GM12878 (cell line): ENCODE measurements around the gene TIFAB. TPM values are rescaled to one million over a fixed set of nuclear protein-coding genes. Genes with fewer than 3 reads are reported as not detected.

ENCODE experiments used
- ATAC-seq: fragments of 200-7000 bp; cut with Tn5 transposase; 3 replicates; pipeline ENCODE4 v1.9.1; 2020; ENCODE audit warnings: mild to moderate bottlenecking, moderate library complexity
- BruUV-seq: library from RNA; stranded (reverse); fragments of 400-500 nt; replicated peaks from 2 replicates; lab custom pipeline; 2021; lab: Mats Ljungman, UMichigan
- CTCF ChIA-PET: fragments of 300-600 bp; sonication (Branson Sonifier 250); formaldehyde crosslinking; extraction: SDS; loops from one replicate; lab custom pipeline; 2021; ENCODE audit warnings: inconsistent platforms; lab: Yijun Ruan, JAX
- POLR2A ChIA-PET: fragments of 350-600 bp; formaldehyde crosslinking; extraction: SDS; loops from one replicate; lab custom pipeline; 2021; ENCODE audit warnings: inconsistent platforms; lab: Charles Lee
- RAD21 ChIA-PET: fragments of 300-600 bp; sonication (Branson Sonifier 250); formaldehyde crosslinking; loops from one replicate; lab custom pipeline; 2023; ENCODE audit warnings: antibody characterized with exemption; ENCODE audit not compliant: unreplicated experiment; lab: Charles Lee
- SMC1A ChIA-PET: fragments of 300-600 bp; sonication (Branson Sonifier 250); formaldehyde crosslinking; loops from one replicate; lab custom pipeline; 2023; ENCODE audit not compliant: unreplicated experiment, uncharacterized antibody; lab: Charles Lee
- DNase-seq: peaks from one replicate; pipeline ENCODE4 v3.0.0-alpha.2; 2011; ENCODE audit warnings: low read depth, low spot score
- FAIRE-seq: peaks from 3 replicates; lab custom pipeline; 2011; peaks lifted over from hg19 to GRCh38; lab: Jason Lieb, UNC
- H2AFZ ChIP-seq: 2 replicates; pipeline ENCODE4 v1.6.0; 2011; ENCODE audit warnings: low read depth, low read length, control low read depth; ENCODE audit not compliant: control insufficient read depth
- H3K27ac ChIP-seq: 2 replicates; pipeline ENCODE4 v1.5.1; 2011; ENCODE audit warnings: control low read depth; ENCODE audit not compliant: control insufficient read depth, insufficient read depth
- H3K27me3 ChIP-seq, 2 experiments: replicated peaks in 1 of 2; 2 replicates each; pipeline versions ENCODE4 v1.6.0 to v1.6.1; 2011; ENCODE audit warnings: low read length in 1 of 2; ENCODE audit not compliant: control insufficient read depth in 2 of 2, insufficient read depth in 2 of 2
- H3K36me3 ChIP-seq, 2 experiments: 2 replicates each; pipeline ENCODE4 v1.5.1; 2011; ENCODE audit warnings: low read length in 1 of 2; ENCODE audit not compliant: control insufficient read depth in 2 of 2, insufficient read depth in 2 of 2
- H3K4me1 ChIP-seq: 2 replicates; pipeline ENCODE4 v1.6.1; 2011; ENCODE audit warnings: mild to moderate bottlenecking, low read length, moderate library complexity, mixed read lengths; ENCODE audit not compliant: control insufficient read depth, insufficient read depth
- H3K4me2 ChIP-seq: 2 replicates; pipeline ENCODE4 v1.6.0; 2011; ENCODE audit warnings: control low read depth; ENCODE audit not compliant: control insufficient read depth, insufficient read depth
- H3K4me3 ChIP-seq: fragments of 200-600 bp; sonication (generic); 2 replicates; pipeline ENCODE4 v1.5.1; 2016
- H3K79me2 ChIP-seq: 2 replicates; pipeline ENCODE4 v1.6.0; 2011; ENCODE audit warnings: low read length; ENCODE audit not compliant: control insufficient read depth, insufficient read depth
- H3K9ac ChIP-seq: 2 replicates; pipeline ENCODE4 v1.8.0; 2011; ENCODE audit warnings: low read length, control low read depth, mixed read lengths; ENCODE audit not compliant: control insufficient read depth, insufficient read depth
- H3K9me3 ChIP-seq: replicated peaks from 3 replicates; pipeline ENCODE4 v1.5.1; 2011; ENCODE audit warnings: mild to moderate bottlenecking, low read length; ENCODE audit not compliant: control insufficient read depth, insufficient read depth
- H4K20me1 ChIP-seq: 2 replicates; pipeline ENCODE4 v1.6.0; 2011; ENCODE audit not compliant: control insufficient read depth, insufficient read depth
- CEBPB ChIP-seq, 2 experiments: fragments of 150-350 bp in 1 of 2; IDR thresholded peaks; 2 replicates each; pipeline ENCODE4 v1.6.1; 2012 to 2014; ENCODE audit warnings: low read depth in 2 of 2, low read length in 2 of 2, borderline replicate concordance in 1 of 2, inconsistent platforms in 1 of 2
- CREB1 ChIP-seq: IDR thresholded peaks from 2 replicates; pipeline ENCODE4 v1.6.1; 2012; ENCODE audit warnings: low read depth, mild to moderate bottlenecking, inconsistent platforms
- HDAC2 ChIP-seq: fragments of 200-600 bp; sonication (generic); IDR thresholded peaks from 2 replicates; pipeline ENCODE4 v1.6.1; 2017
- JUND ChIP-seq: IDR thresholded peaks from 2 replicates; pipeline ENCODE4 v1.6.1; 2012; ENCODE audit warnings: low read depth, mild to moderate bottlenecking, low read length, improper control_type of control experiment, moderate library complexity
- NFYA ChIP-seq: IDR thresholded peaks from 2 replicates; pipeline ENCODE4 v1.6.1; 2011; ENCODE audit warnings: low read depth, mild to moderate bottlenecking, low read length, improper control_type of control experiment, borderline replicate concordance
- RB1 ChIP-seq: fragments of 450-650 bp; formaldehyde crosslinking; IDR thresholded peaks from 2 replicates; pipeline ENCODE4 v1.6.1; 2017; ENCODE audit warnings: mild to moderate bottlenecking, borderline replicate concordance
- RCOR1 ChIP-seq: conservative IDR thresholded peaks from 2 replicates; pipeline ENCODE4 v1.6.1; 2012; ENCODE audit warnings: low read depth, low read length, improper control_type of control experiment
- SMAD5 ChIP-seq: IDR thresholded peaks from 2 replicates; pipeline ENCODE4 v1.6.1; 2016; ENCODE audit warnings: antibody characterized with exemption, low read depth
- TCF3 ChIP-seq: IDR thresholded peaks from 2 replicates; pipeline ENCODE4 v1.6.1; 2012; ENCODE audit warnings: low read depth, mild to moderate bottlenecking, low read length, borderline replicate concordance; ENCODE audit not compliant: insufficient read depth
- ZNF207 ChIP-seq: fragments of 450-650 bp; IDR thresholded peaks from 2 replicates; pipeline ENCODE4 v1.6.1; 2014; ENCODE audit warnings: antibody characterized with exemption, mild to moderate bottlenecking, borderline replicate concordance
- ZNF217 ChIP-seq: fragments of 450-650 bp; IDR thresholded peaks from 2 replicates; pipeline ENCODE4 v1.6.1; 2017; ENCODE audit warnings: antibody characterized with exemption, mild to moderate bottlenecking
- ZNF24 ChIP-seq: fragments of 450-650 bp; IDR thresholded peaks from 2 replicates; pipeline ENCODE4 v1.6.1; 2017; ENCODE audit warnings: antibody characterized with exemption, mild to moderate bottlenecking
- WGBS: methylation state at CpG from one replicate; pipeline ENCODE4 v1.1.6; 2016; ENCODE audit warnings: low lambda C conversion rate; ENCODE audit not compliant: insufficient replicate concordance, insufficient coverage; ENCODE audit errors: missing lambda C conversion rate; 5-methylcytosine and 5-hydroxymethylcytosine counted together
- in situ Hi-C: fragments of 300-500 bp; cut with MboI; formaldehyde crosslinking; loops from 9 replicates; pipeline ENCODE4 v1.14.3; 2018; ENCODE audit warnings: mixed read lengths
- intact Hi-C: fragments of 100-400 bp; cut with micrococcal nuclease; formaldehyde crosslinking; loops from one replicate; pipeline ENCODE4 v1.14.2; 2022; ENCODE audit not compliant: unreplicated experiment
- polyA plus RNA-seq, 11 experiments: library from polyadenylated mRNA; depleted of rRNA in 4 of 11; unstranded in 6 of 11; stranded (reverse) in 5 of 11; fragments of >200 nt; fragmentation: Nextera tagmentation in 4 of 11; fragmentation: Illumina TruSeq in 1 of 11; extraction: Ambion mirVana in 4 of 11; extraction: Trizol in 1 of 11; gene quantifications; 1 replicate in 1 of 11; 2 replicates in 10 of 11; pipeline versions ENCODE4 v1.2.1 to v1.2.3, GENCODE V29; 2011 to 2016; ENCODE audit warnings: inconsistent platforms in 2 of 11, missing spikeins in 2 of 11, low read depth in 1 of 11
- total RNA-seq, 4 experiments: library from RNA; depleted of rRNA in 3 of 4; stranded (reverse); fragments of >200 nt in 3 of 4; fragmentation: Illumina TruSeq in 1 of 4; extraction: Trizol in 1 of 4; gene quantifications; 2 replicates each; pipeline versions ENCODE4 v1.2.1 to v1.2.3, GENCODE V29; 2013 to 2021
- TF ChIP-seq, protein P1 (sequence below), 3 experiments: IDR thresholded peaks in 2 of 3; conservative IDR thresholded peaks in 1 of 3; 2 replicates each; pipeline ENCODE4 v1.5.1; 2011; ENCODE audit warnings: low read depth in 3 of 3, low read length in 3 of 3, mild to moderate bottlenecking in 3 of 3, control low read depth in 2 of 3, moderate library complexity in 2 of 3, inconsistent platforms in 1 of 3, mixed read lengths in 1 of 3; ENCODE audit not compliant: control insufficient read depth in 2 of 3, insufficient read depth in 1 of 3; ENCODE audit errors: extremely low read depth in 1 of 3
- TF ChIP-seq, protein P2 (sequence below): IDR thresholded peaks from 2 replicates; pipeline ENCODE4 v1.6.1; 2012; ENCODE audit warnings: low read depth, low read length, improper control_type of control experiment
- TF ChIP-seq, protein P3 (sequence below): IDR thresholded peaks from 2 replicates; pipeline ENCODE4 v1.6.1; 2012; ENCODE audit warnings: low read depth, low read length, improper control_type of control experiment
- TF ChIP-seq, protein P4 (sequence below): IDR thresholded peaks from 2 replicates; pipeline ENCODE4 v1.6.1; 2012; ENCODE audit warnings: improper control_type of control experiment, low read depth, low read length; ENCODE audit not compliant: insufficient replicate concordance

TIFAB gene
- total and polyA plus RNA-seq, 10 of the 15 experiments (the other 5 are each of a cell fraction or from before 2014, with no cell fraction given): not detected

DNA sequence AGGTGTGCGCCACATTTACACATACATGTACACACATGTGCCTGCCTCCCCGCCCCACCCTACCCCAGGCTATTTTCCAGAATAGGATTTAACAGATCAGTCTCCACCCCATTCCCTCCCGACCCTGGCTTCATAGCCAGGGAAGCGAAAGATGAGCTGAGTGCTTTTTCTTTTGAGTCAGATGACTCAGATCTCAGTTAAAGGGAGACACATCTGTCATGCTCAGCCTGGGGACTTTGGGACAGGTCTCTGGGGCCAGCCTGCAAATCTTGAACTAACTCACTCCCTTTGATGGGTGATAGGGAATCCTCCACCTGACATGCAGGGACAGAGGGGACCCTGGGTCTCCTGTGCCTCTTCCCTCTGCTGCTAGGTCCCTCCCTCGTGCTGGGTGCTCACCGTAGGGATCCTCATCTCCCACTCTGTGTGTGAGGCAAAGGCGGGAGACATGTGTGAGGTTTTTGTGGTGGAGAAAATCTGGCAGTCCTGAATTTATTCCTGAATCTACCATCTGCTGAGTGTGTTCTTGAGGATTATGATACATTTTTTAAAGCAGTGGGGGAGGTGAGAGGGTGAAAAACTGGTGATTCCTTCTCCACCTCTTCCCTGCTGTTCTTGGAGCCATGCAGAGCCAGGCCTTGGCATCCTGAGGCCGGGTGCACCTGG lies 46.0 kb upstream of the TIFAB start:
- RAD21 ChIA-PET: no interaction called here
- DNase-seq (no peak), ATAC-seq (no peak), FAIRE-seq (no peak)
- CTCF ChIA-PET: no interaction called here
- no peak overlapping the region for H2AFZ ChIP-seq
- intact Hi-C loops (no loop called here), in situ Hi-C loops (no loop called here)
- no peaks in the 10 kb centered on the region for H4K20me1 ChIP-seq
- no peak overlapping the region for H3K27ac ChIP-seq
- H3K4me3 ChIP-seq: no peak overlapping the region
- SMC1A ChIA-PET: no interaction called here
- H3K4me2 ChIP-seq: no peak overlapping the region
- no peak overlapping the region for H3K9ac ChIP-seq
- H3K79me2 ChIP-seq: no peaks in the 10 kb centered on the region
- POLR2A ChIA-PET: no interaction called here
- no TSS peak for BruUV-seq
- H3K9me3 ChIP-seq: no peaks in the 10 kb centered on the region
- H3K4me1 ChIP-seq: no peaks in the 10 kb centered on the region
- no peaks in the 10 kb centered on the region for H3K36me3 ChIP-seq
- peaks cover 0 to 2% of the 10 kb centered on the region in 2 experiments; a peak in 2 of 4 replicates for H3K27me3 ChIP-seq
- 18% methylated on average over 8 of the region's 8 CpGs for WGBS
- TF ChIP-seq NFYA (no peak), CEBPB (IDR thresholded peaks at IDR 0.05; ENCODE audit: borderline replicate concordance in 1 of 2, low read depth in 2 of 2, low read length in 2 of 2) (no peak), SMAD5 (no peak), RB1 (no peak), ZNF24 (no peak), JUND (no peak), CREB1 (no peak), TCF3 (no peak), HDAC2 (no peak), ZNF207 (no peak), RCOR1 (no peak), ZNF217 (no peak)
- TF ChIP-seq, protein P1, sequence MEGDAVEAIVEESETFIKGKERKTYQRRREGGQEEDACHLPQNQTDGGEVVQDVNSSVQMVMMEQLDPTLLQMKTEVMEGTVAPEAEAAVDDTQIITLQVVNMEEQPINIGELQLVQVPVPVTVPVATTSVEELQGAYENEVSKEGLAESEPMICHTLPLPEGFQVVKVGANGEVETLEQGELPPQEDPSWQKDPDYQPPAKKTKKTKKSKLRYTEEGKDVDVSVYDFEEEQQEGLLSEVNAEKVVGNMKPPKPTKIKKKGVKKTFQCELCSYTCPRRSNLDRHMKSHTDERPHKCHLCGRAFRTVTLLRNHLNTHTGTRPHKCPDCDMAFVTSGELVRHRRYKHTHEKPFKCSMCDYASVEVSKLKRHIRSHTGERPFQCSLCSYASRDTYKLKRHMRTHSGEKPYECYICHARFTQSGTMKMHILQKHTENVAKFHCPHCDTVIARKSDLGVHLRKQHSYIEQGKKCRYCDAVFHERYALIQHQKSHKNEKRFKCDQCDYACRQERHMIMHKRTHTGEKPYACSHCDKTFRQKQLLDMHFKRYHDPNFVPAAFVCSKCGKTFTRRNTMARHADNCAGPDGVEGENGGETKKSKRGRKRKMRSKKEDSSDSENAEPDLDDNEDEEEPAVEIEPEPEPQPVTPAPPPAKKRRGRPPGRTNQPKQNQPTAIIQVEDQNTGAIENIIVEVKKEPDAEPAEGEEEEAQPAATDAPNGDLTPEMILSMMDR (IDR thresholded peaks at IDR 0.05 in 2 of 3, conservative IDR thresholded peaks at IDR 0.05 in 1 of 3; ENCODE audit: control insufficient read depth in 2 of 3, extremely low read depth in 1 of 3, insufficient read depth in 1 of 3, low read depth in 3 of 3, low read length in 3 of 3): no peak
- TF ChIP-seq, protein P2, sequence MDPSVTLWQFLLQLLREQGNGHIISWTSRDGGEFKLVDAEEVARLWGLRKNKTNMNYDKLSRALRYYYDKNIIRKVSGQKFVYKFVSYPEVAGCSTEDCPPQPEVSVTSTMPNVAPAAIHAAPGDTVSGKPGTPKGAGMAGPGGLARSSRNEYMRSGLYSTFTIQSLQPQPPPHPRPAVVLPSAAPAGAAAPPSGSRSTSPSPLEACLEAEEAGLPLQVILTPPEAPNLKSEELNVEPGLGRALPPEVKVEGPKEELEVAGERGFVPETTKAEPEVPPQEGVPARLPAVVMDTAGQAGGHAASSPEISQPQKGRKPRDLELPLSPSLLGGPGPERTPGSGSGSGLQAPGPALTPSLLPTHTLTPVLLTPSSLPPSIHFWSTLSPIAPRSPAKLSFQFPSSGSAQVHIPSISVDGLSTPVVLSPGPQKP: no peak
- TF ChIP-seq, protein P3, sequence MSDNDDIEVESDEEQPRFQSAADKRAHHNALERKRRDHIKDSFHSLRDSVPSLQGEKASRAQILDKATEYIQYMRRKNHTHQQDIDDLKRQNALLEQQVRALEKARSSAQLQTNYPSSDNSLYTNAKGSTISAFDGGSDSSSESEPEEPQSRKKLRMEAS: no peak
- TF ChIP-seq, protein P4, sequence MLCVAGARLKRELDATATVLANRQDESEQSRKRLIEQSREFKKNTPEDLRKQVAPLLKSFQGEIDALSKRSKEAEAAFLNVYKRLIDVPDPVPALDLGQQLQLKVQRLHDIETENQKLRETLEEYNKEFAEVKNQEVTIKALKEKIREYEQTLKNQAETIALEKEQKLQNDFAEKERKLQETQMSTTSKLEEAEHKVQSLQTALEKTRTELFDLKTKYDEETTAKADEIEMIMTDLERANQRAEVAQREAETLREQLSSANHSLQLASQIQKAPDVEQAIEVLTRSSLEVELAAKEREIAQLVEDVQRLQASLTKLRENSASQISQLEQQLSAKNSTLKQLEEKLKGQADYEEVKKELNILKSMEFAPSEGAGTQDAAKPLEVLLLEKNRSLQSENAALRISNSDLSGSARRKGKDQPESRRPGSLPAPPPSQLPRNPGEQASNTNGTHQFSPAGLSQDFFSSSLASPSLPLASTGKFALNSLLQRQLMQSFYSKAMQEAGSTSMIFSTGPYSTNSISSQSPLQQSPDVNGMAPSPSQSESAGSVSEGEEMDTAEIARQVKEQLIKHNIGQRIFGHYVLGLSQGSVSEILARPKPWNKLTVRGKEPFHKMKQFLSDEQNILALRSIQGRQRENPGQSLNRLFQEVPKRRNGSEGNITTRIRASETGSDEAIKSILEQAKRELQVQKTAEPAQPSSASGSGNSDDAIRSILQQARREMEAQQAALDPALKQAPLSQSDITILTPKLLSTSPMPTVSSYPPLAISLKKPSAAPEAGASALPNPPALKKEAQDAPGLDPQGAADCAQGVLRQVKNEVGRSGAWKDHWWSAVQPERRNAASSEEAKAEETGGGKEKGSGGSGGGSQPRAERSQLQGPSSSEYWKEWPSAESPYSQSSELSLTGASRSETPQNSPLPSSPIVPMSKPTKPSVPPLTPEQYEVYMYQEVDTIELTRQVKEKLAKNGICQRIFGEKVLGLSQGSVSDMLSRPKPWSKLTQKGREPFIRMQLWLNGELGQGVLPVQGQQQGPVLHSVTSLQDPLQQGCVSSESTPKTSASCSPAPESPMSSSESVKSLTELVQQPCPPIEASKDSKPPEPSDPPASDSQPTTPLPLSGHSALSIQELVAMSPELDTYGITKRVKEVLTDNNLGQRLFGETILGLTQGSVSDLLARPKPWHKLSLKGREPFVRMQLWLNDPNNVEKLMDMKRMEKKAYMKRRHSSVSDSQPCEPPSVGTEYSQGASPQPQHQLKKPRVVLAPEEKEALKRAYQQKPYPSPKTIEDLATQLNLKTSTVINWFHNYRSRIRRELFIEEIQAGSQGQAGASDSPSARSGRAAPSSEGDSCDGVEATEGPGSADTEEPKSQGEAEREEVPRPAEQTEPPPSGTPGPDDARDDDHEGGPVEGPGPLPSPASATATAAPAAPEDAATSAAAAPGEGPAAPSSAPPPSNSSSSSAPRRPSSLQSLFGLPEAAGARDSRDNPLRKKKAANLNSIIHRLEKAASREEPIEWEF: no peak
